Stimulated activated naive B cell treated with anti-CD40 and anti-IgM and Interleukin-4, amounts not matched to agents 10 μg/mL and 1 μg/mL and 100 μg/mL, for 72 hours (primary cell): Measurements from ENCODE around the gene SLC49A3.
"Not testable (repeated sequence)": the region's sequence is repeated elsewhere in the genome, so short reads cannot be mapped to it uniquely, and the experiment has no call there.

Source experiments
- ATAC-seq, 2 donors: fragments of 150-1000 bp; cut with Tn5 transposase; replicated peaks; 2 replicates each; pipeline ENCODE4 v1.10.0; 2021; ENCODE audit warnings: moderate library complexity in 1 of 2
- DNase-seq: peaks from one replicate; pipeline ENCODE4 v3.0.0; 2021
- H3K27ac Mint-ChIP-seq: one replicate; pipeline ENCODE4 v1.8.0; 2022; ENCODE audit warnings: mild to moderate bottlenecking, mixed read lengths
- H3K27me3 Mint-ChIP-seq, 2 donors: one replicate each; pipeline ENCODE4 v1.8.0; 2022; ENCODE audit warnings: mixed read lengths in 2 of 2
- H3K36me3 Mint-ChIP-seq, 2 donors: one replicate each; pipeline ENCODE4 v1.8.0; 2022; ENCODE audit warnings: mixed read lengths in 2 of 2, mild to moderate bottlenecking in 1 of 2
- H3K4me1 Mint-ChIP-seq, 2 donors: one replicate each; pipeline ENCODE4 v1.8.0; 2022; ENCODE audit warnings: mixed read lengths in 2 of 2, mild to moderate bottlenecking in 1 of 2
- H3K4me3 Mint-ChIP-seq, 2 donors: one replicate each; pipeline ENCODE4 v1.8.0; 2022; ENCODE audit warnings: mild to moderate bottlenecking in 2 of 2, mixed read lengths in 2 of 2, moderate library complexity in 1 of 2
- H3K9me3 Mint-ChIP-seq, 2 donors: one replicate each; pipeline ENCODE4 v1.8.0; 2022; ENCODE audit warnings: mixed read lengths in 2 of 2, mild to moderate bottlenecking in 1 of 2

SLC49A3 gene

GRCh38 chr4:712916-713632 is 24.1 kb upstream of the SLC49A3 start:
- ATAC-seq = no peak
- Mint-ChIP-seq H3K4me3 (no peak overlapping the region), H3K9me3 (no peaks in the 10 kb centered on the region), H3K27ac (peak overlapping the region; percentile 65), H3K4me1 (peaks cover 35 to 60% of the 10 kb centered on the region in 2 donors), H3K27me3 (no peaks in the 10 kb centered on the region), H3K36me3 (peaks cover 20 to 32% of the 10 kb centered on the region in 2 donors)
- no peak for DNase-seq

GRCh38 chr4:712093-712492 is 23.1 kb upstream of the SLC49A3 start:
- no peaks in the 10 kb centered on the region for H3K27me3 Mint-ChIP-seq
- ATAC-seq (no peak), DNase-seq (no peak)
- H3K4me1 Mint-ChIP-seq = peaks cover 30 to 60% of the 10 kb centered on the region in 2 donors
- H3K36me3 Mint-ChIP-seq = peaks cover 17 to 27% of the 10 kb centered on the region in 2 donors
- no peak overlapping the region for H3K27ac Mint-ChIP-seq
- H3K4me3 Mint-ChIP-seq = no peak overlapping the region
- no peaks in the 10 kb centered on the region for H3K9me3 Mint-ChIP-seq

- no peak for DNase-seq
- Mint-ChIP-seq H3K4me3 (no peak overlapping the region), H3K27ac (no peak overlapping the region), H3K27me3 (no peaks in the 10 kb centered on the region), H3K36me3 (peaks cover 17 to 24% of the 10 kb centered on the region in 2 donors), H3K9me3 (no peaks in the 10 kb centered on the region), H3K4me1 (peaks cover 28 to 64% of the 10 kb centered on the region in 2 donors)
- ATAC-seq = no peak
Observed at GRCh38 chr4:710916-711315, 22.0 kb upstream of the SLC49A3 start.

GRCh38 chr4:710116-710515 is 21.2 kb upstream of the SLC49A3 start:
- Mint-ChIP-seq H3K27ac (no peak overlapping the region), H3K4me1 (peaks cover 29 to 64% of the 10 kb centered on the region in 2 donors), H3K4me3 (no peak overlapping the region), H3K27me3 (no peaks in the 10 kb centered on the region), H3K36me3 (peaks cover 17 to 22% of the 10 kb centered on the region in 2 donors), H3K9me3 (no peaks in the 10 kb centered on the region)
- ATAC-seq (no peak), DNase-seq (no peak)

- Mint-ChIP-seq H3K27me3 (no peaks in the 10 kb centered on the region), H3K9me3 (no peaks in the 10 kb centered on the region), H3K27ac (no peak overlapping the region), H3K36me3 (peaks cover 13 to 18% of the 10 kb centered on the region in 2 donors), H3K4me1 (peaks cover 27 to 62% of the 10 kb centered on the region in 2 donors), H3K4me3 (no peak overlapping the region)
- no peak for DNase-seq
- no peak for ATAC-seq
Observed at GRCh38 chr4:709348-709747, 20.4 kb upstream of the SLC49A3 start.

- Mint-ChIP-seq H3K27me3 (no peaks in the 10 kb centered on the region), H3K27ac (no peak overlapping the region), H3K4me1 (peaks cover 26 to 63% of the 10 kb centered on the region in 2 donors), H3K9me3 (no peaks in the 10 kb centered on the region), H3K36me3 (peaks cover 12 to 18% of the 10 kb centered on the region in 2 donors), H3K4me3 (peak overlapping the region in 1 of 2 donors; percentile 18)
- DNase-seq (no peak), ATAC-seq (no peak)
Observed at GRCh38 chr4:708631-708933, 19.6 kb upstream of the SLC49A3 start.

GRCh38 chr4:707929-708630 is 19.1 kb upstream of the SLC49A3 start:
- DNase-seq (no peak), ATAC-seq (no peak)
- Mint-ChIP-seq H3K36me3 (peaks cover 12 to 18% of the 10 kb centered on the region in 2 donors), H3K9me3 (no peaks in the 10 kb centered on the region), H3K4me3 (peak overlapping the region in 1 of 2 donors; percentile 22), H3K27me3 (no peaks in the 10 kb centered on the region), H3K4me1 (peaks cover 26 to 59% of the 10 kb centered on the region in 2 donors), H3K27ac (no peak overlapping the region)

- H3K36me3 Mint-ChIP-seq = peaks cover 12 to 18% of the 10 kb centered on the region in 2 donors
- H3K4me1 Mint-ChIP-seq = peaks cover 23 to 54% of the 10 kb centered on the region in 2 donors
- DNase-seq (no peak), ATAC-seq (no peak)
- peak overlapping the region; percentile 46 to 67 for H3K4me3 Mint-ChIP-seq
- no peaks in the 10 kb centered on the region for H3K27me3 Mint-ChIP-seq
- H3K9me3 Mint-ChIP-seq = no peaks in the 10 kb centered on the region
- no peak overlapping the region for H3K27ac Mint-ChIP-seq
Observed at GRCh38 chr4:706834-707598, 18.1 kb upstream of the SLC49A3 start.

- peak overlapping the region; percentile 20 for H3K27ac Mint-ChIP-seq
- peaks cover 12 to 17% of the 10 kb centered on the region in 2 donors for H3K36me3 Mint-ChIP-seq
- peaks cover 23 to 54% of the 10 kb centered on the region in 2 donors for H3K4me1 Mint-ChIP-seq
- H3K27me3 Mint-ChIP-seq, H3K9me3 Mint-ChIP-seq, ATAC-seq, DNase-seq: not testable (repeated sequence)
- H3K4me3 Mint-ChIP-seq = peak overlapping the region; percentile 36 to 88
Observed at GRCh38 chr4:706083-706633, 17.2 kb upstream of the SLC49A3 start.

- peaks cover 26 to 49% of the 10 kb centered on the region in 2 donors for H3K4me1 Mint-ChIP-seq
- H3K36me3 Mint-ChIP-seq = peaks cover 10 to 12% of the 10 kb centered on the region in 2 donors
- ATAC-seq (peak; percentile 98), DNase-seq (peak; percentile 94)
- H3K9me3 Mint-ChIP-seq = no peaks in the 10 kb centered on the region
- H3K27ac Mint-ChIP-seq = peak within 1 kb of the TSS; percentile 92
- H3K4me3 Mint-ChIP-seq = peak within 1 kb of the TSS; percentile 88 to 93
- H3K27me3 Mint-ChIP-seq = no peaks in the 10 kb centered on the region
Observed at GRCh38 chr4:705278-706082, 16.5 kb upstream of the SLC49A3 start, which contains the start of gene PCGF3. Gene PCGF3 (plus strand): TSS chr4:705832. CDS start chr4:733681, 27,849 bp downstream.

- Mint-ChIP-seq H3K27me3 (no peaks in the 10 kb centered on the region), H3K27ac (peak overlapping the region; percentile 31), H3K4me3 (peak overlapping the region; percentile 88 to 93), H3K9me3 (no peaks in the 10 kb centered on the region), H3K4me1 (peaks cover 23 to 49% of the 10 kb centered on the region in 2 donors), H3K36me3 (peaks cover 5 to 7% of the 10 kb centered on the region in 2 donors)
- ATAC-seq (no peak), DNase-seq (no peak)
Observed at GRCh38 chr4:704971-705277, 16.0 kb upstream of the SLC49A3 start.

GRCh38 chr4:704198-704891 is 15.4 kb upstream of the SLC49A3 start:
- no peak for DNase-seq
- Mint-ChIP-seq H3K27ac (peak overlapping the region; percentile 37), H3K9me3 (no peaks in the 10 kb centered on the region), H3K36me3 (peaks cover 3 to 6% of the 10 kb centered on the region in 2 donors), H3K4me1 (peaks cover 22 to 49% of the 10 kb centered on the region in 2 donors), H3K27me3 (no peaks in the 10 kb centered on the region), H3K4me3 (peak overlapping the region; percentile 28 to 93)
- ATAC-seq = no peak
